HG03558 (cell line): ENCODE results near the gene RAB5A.
"Not testable (repeated sequence)": the region's sequence is repeated elsewhere in the genome, so short reads cannot be mapped to it uniquely, and the experiment has no call there.

Source experiments
- ATAC-seq: cut with Tn5 transposase; IDR thresholded peaks from one replicate; pipeline ENCODE4 v1.9.1; 2021; ENCODE audit warnings: moderate number of reproducible peaks; ENCODE audit not compliant: unreplicated experiment; ENCODE audit errors: extremely low read depth

RAB5A gene

DNA sequence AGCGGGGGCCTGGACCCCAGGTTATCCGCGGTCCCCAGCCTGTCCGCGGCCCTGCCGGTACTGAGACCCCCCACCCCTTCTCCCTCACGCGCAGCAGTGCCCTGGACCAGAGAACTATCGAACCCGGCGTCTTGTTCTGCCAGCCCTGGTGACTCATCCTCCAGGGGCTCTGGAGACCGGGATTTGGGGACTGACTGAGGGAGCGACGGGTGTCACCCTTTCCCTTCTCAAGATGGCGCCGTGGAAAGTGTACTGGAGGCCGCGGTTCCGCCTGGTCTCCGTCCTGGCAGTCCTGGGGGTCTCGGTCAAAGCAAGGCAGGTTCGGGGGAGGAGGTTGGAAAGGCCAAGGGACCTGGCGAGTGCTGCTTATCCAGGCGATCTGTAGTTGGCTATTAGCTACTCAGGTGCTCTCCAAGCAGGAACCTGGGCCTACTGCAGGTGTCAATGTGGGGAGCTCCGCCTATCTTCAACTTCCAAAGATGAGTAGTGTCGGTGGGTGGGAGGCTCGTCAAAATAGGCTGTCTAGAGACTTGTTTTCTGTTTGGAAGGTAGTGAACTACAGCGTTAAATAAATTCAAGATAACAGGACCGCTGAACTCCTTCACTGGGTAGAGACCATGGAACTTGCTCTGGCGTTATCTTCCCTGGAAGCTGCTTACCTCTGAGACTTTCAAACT is 790 bp downstream of the RAB5A start:
- no peak for ATAC-seq

DNA sequence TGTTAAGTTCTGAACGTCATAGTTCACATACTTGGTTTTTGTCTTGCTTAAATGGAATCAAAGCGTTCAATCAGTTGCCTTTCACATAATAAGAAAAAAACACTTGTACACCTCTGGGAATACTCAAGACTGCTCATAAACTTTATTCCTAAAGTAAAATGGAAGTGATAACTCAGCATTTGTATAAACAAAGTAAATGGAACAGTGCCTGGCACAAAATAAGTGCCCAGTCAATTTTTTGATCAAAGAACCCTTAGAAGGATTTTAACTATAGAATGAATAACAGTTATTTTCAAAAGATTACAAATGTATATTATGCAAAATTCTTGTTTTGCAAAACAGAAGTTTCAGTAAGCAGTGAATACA is 1.3 kb downstream of the RAB5A start:
- ATAC-seq: no peak

DNA sequence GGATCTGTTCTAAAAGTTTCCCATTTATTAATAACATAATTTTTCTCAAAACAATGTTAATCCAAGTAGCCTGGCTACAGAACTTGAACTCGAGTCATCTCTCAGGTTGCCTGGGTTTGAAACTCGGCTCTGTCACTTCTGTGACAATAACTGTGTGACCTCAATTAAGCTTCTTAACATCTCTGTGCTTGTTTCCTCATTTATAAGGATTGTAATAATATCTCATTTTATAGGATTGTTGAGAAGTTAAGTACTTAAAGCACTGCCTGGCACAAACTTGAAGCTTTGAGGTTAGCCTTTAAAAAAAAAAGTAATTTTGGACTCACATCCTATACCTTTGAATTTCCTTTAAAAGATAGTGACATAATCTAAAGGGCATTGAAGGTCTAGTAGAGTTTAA is 3.4 kb downstream of the RAB5A start:
- no peak for ATAC-seq

DNA sequence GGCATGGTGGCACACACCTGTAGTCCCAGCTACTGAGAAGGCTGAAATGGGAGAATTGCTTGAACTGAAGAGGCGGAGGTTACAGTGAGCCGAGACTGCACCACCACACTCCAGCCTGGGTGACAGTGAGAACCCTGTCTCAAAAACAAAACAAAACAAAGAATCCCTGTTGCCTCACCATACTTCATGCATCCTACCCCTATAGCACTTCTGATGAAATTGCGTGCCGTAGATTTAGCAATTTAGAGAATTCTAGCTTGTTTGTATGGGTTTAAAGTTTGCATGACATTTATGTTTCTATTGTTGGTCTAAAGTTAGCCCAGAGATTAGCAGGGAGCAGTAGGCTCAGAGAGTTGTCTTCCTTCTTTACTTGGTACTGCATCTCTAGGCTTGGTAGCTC is 7.8 kb downstream of the RAB5A start:
- ATAC-seq: no peak

DNA sequence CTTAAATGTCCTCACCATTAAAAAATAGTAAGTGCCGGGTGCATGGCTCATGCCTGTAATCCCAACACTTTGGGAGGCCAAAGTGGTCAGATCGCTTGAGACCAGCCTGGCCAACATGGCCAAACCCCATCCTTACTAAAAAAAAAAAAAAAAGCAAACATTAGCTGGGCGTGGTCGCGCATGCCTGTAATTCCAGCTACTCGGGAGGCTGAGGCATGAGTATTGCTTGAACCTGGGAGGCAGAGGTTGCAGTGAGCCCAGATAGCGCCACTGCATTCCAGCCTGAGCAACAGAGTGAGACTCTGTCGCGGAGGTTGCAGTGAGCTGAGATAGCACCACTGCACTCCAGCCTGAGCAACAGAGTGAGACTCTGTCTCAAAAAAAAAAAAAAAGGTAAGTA is 10.5 kb downstream of the RAB5A start:
- not testable (repeated sequence) for ATAC-seq

DNA sequence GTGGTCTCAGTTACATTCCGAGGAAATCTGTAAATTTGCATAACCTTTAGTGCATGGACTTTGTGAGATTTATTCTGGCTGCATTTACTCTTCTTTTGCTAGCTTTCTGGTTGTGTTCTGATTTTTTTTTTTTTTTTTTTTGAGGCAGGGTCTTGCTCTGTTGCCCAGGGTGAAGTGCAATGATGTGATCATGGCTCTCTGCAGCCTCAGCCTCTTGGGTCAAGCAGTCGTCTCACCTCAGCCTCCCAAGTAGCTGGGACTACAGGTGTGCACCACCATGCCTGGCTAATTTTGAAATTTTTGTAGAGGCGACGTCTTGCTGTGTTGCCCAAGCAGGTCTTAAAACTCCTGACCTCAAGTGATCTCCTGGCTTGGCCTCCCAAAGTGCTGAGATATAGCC is 12.6 kb downstream of the RAB5A start:
- ATAC-seq: no peak

DNA sequence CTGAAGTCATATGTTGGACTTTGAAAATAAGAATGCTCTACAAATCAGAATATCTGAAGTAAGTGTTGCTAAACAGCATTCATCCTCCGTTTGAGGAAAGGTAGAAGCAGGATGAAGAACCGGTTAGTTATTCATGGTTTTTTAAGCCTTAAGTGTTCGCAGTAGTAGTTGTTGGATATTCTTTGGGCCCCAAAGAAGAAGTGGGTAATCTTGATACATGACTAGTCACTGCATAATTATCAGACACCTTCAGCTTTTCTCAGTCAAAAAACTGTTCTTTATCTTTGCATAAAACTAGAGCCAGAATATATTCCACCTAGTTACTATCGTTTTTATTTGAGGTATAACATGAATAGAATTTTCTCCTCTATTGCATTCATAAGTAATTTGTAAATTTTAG is 13.8 kb downstream of the RAB5A start:
- no peak for ATAC-seq

DNA sequence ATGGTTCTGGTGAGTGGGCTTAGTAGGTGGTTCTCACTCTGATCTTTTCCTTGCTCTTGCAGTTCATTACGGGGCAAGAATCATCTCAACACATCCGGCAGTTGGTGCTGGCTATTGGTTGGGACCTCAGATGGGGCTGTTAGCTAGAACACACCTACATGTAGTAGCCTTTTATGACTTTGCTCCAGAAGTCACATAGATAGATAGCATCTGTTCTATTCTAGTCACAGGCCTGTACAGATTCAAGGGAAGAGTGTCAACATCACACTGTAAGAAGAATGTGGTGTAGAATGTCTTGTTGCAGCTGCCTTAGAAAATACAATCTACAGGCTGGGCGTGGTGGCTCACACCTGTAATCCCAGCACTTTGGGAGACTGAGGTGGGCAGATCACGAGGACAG is 15.1 kb downstream of the RAB5A start:
- no peak for ATAC-seq

DNA sequence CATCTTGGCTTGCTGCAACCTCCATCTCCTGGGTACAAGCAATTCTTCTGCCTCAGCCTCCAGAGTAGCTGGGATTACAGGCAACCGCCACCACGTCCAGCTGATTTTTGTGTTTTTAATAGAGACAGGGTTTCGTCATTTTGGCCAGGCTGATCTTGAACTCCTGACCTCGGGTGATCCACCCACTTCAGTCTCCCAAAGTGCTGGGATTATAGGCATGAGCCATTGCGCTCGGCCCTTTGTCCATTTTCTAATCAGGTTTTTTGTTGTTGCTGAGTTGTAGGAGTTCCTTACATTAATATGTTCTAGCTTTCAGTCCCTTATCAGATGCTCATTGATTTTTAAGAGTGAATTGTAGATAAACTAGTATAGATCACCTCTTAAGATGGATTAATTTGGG is 20.3 kb downstream of the RAB5A start:
- ATAC-seq: no peak

DNA sequence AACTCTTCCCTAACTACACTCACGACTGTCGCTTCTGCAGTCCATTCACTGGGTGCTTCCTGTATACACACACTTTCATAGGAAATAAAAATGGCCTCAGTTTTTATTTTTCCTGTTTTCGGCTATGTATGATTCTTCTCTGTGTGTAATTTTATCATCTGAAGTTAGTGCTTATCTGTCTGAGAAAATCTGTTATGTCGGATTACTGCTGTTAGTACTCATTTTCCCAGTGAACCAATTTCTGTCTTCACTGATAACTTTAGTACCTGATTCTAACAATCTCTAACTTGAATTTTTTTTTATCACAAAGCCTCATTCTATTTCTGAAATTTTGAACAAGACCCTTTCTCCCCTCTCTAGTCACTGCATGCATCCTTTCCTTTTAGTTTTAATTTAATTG is 20.9 kb downstream of the RAB5A start:
- no peak for ATAC-seq

DNA sequence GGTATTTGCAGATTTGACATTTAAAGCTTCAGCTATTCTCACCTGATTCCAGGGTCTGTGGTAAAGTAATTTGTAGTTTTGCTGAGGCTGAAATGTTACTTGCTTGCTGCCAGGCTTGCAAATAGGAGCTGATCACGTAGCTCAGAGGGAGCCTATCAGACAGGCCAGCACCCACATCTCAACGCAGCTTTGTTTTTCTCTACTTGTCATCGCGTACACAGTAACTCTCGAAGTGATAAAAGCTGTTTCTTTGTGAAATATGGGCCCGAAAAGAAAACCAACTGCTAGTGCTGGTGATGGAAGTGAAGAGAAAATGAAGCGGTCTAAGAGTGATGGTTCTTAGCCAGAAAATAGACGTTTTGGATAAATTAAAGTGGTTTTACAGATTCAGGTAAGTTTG is 23.4 kb downstream of the RAB5A start:
- ATAC-seq: no peak

DNA sequence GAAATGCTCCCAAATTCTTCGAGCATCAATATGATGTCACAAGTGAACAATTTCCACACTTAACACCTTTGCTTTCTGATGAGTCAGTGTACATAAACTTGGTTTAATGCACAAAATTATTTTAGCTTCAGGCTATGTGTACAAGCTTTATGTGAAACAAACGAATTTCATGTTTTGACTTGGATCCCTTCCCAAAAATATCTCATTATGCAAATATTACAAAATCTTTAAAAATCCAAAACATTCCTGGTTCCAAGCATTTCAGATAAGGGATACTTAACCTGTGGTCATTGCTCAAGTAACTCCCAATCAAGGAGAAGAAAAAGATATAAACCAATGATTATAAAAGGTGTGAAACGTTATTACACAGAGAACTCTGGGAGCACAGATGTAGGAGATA is 25.2 kb downstream of the RAB5A start:
- ATAC-seq: no peak

DNA sequence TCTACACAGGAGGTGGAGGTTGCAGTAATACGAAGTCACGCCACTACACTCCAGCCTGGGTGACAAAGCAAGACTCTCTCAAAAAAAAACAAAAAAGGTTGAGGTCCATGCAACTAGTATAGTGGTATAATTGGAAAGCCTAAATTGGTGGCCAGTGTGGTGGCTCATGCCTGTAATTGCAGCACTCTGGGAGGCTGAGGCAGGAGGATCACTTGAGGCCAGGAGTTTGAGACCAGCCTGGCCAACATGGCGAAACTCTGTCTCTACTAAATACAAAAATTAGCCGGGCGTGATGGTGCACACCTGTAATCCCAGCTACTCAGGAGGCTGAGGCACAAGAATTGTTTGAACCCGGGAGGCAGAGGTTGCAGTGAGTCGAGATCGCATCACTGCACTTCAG is 42.0 kb downstream of the RAB5A start:
- ATAC-seq: not testable (repeated sequence)

DNA sequence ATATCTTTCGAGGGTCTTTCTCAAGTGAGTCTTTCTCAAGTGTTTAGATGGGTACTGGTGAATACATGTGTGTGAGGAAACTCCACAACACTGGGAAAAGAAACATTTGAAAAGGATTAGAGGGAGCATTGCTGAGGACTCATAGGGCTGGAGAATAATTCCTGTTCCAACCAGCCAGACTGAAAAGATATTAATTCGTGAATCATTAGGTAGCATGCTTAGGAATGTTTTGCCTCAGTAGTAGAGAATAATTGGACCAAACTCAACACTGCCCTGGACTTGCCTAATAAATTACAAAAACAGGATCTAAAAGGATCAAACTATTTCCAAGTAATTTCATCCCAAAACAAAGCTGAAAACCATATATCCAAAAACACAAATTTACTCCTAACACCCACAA is 47.9 kb downstream of the RAB5A start:
- ATAC-seq: no peak

DNA sequence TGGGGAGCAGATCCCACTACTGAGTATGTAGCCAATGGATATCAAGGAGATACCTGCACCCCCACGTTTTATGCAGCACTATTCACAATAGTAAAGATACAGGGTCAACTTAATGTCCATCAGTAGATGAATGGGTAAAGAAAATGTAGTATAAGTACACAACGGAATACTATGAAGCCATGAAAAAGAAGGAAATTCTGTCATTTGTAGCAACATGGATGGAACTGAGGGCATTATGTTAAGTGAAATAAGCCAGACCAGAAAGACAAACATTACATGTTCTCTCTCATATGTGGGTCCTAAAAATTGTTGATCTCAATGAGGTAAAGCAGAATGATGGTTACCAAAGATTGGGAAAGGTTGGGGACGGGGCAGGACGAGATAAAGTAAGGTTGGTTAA is 50.6 kb downstream of the RAB5A start:
- no peak for ATAC-seq

DNA sequence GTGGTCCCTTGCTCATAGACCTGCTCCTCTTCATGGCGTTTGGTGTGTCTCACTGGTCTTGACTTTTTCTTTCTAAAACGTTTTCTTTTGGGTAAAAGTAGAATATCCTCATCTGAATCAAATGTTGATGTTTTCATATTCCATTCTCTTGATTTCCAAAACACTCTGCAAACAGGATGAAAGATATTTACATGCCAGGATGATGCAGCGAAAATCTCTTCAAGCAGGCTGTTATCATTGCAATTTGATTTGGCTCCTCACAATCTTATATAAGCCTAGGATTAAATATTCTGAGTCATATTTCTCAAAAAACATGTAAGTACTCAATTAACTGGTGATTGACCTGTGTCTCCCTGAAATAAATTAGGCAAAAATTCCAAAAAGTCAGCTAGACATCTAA is 55.0 kb downstream of the RAB5A start:
- no peak for ATAC-seq

DNA sequence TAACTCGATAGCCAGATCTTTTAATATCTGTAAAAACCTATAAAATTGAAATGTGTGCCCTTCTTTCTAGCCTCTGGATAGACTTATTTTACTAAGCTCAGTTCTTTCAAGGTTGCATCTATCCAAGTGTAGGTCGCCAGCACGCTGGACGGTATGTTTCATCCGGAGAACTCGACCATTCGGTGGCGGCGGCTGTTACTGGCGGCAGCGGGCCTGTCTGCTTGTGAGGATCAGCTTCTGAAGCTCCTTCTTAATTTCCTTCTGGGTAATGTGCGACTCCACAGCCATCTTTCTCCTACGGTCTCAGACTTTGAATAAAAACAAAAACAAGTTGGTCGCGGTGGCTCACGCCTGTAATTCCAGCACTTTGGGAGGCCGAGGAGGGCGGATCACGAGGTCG is 61.1 kb downstream of the RAB5A start:
- ATAC-seq: no peak

DNA sequence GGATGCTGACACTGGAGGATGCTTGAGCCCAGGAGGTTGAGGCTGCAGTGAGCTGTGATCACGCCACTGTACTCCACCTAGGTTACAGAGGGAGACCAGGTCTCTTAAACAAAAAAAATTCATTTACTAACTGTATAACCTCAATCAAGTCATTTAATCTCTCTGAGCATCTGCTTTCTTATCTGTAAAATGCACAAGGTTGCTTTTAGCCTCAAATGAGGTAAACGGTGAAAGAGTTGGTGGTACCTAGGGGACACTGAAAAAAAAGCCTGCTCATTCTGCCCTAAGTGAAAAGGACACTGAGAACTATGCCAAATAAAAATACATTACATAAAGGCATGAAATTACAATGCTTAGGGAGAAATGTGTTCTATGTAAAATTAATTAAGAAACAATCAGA is 61.7 kb downstream of the RAB5A start:
- no peak for ATAC-seq

DNA sequence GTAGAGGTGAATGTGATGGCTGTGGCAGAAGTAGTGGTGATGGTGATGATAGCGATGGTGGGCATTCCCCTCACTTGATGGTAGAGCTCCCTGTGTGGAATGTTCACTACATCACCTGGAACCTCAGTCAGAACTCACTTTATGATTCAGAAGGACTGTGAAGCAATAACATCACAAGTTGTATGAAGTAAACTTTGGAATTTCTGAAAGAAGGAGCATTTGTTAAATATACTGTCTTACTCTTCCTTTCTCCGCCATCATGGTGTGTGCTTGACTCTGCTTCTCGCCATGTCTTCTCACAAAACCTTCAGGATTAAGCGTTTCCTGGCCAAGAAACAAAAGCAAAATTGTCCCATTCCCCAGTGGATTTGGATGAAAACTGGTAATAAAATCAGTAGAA is 65.3 kb downstream of the RAB5A start, which contains the start of gene PP2D1:
TSS of gene PP2D1 (minus strand) at position 101 of the 400 bp plus-strand sequence. CDS start 192 bp downstream, outside the sequence.
- ATAC-seq: no peak

DNA sequence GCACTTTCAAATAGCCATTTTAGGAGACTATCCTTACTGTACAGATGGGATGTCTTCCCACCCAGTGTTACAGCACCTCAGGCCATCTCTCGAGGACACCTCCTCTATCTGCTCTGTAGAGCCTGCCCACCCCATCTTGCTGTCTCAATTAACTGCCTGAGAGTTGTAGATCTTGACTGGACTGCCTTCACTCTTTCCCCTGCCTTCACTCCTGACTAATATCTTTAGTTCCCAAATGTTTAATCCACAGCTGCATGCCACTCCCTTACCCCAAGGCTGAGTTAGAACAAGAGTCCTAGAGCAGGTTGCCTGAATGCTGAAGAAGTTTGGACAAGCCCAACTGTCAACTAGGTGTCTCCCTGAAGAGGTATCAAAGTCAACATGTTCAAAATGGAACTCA is 66.5 kb downstream of the RAB5A start:
- ATAC-seq: no peak

DNA sequence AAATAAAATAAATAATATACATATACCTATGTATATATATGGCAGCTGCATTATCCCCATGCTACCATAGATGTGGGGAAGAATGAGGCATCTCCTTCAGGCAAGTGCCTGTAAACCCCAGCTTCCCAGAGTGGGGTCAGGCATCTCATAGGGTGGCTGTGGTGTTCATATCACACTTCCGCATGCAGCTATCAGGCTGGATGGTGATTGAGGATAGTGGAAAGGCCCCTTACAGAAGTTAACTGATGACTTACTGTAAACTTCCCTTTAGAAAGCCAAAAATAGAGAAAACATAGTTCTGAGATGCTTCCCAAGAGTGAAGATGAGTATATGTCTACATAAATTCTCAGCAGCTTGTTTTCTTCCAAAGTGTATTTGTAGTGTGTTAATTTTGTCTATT is 68.6 kb downstream of the RAB5A start:
- no peak for ATAC-seq

DNA sequence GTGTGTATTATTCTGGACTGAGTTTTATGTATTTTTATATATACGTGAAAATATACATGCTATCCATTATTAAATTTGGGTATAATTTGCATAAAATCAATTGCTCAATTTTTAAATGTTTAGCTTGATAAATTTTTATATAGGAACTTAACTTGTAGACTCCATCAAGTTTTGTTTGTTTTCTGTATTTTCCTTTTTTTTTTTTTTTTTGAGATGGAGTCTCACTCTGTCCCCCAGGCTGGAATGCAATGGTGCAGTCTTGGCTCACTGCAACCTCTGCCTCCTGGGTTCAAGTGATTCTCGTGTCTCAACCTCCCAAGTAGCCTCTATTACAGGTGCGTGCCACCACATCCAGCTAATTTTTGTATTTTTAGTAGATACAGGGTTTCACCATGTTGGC is 69.2 kb downstream of the RAB5A start:
- ATAC-seq: not testable (repeated sequence)
